Tibial nerve (tissue), 4 donors: ENCODE measurements around the gene NHLRC4. TPM values are rescaled to one million over a fixed set of nuclear protein-coding genes. Genes with fewer than 3 reads are reported as not detected.

Source experiments
- DNase-seq, 2 donors: peaks; one replicate each; pipeline ENCODE4 v3.0.0-alpha.2; 2019; ENCODE audit warnings: low spot score in 2 of 2
- H3K27ac ChIP-seq, 4 donors: fragments of 200-600 bp; sonication (generic) in 3 of 4; one replicate each; pipeline ENCODE4 v1.5.1; 2017 to 2019; ENCODE audit warnings: mild to moderate bottlenecking in 1 of 4
- H3K27me3 ChIP-seq, 2 donors: fragments of 200-600 bp; sonication (generic) in 1 of 2; one replicate each; pipeline versions ENCODE4 v1.5.1 to v1.6.0; 2017 to 2019
- H3K36me3 ChIP-seq, 3 donors: fragments of 200-600 bp; sonication (generic); one replicate each; pipeline ENCODE4 v1.5.1; 2018 to 2019
- H3K4me1 ChIP-seq, 4 donors: fragments of 200-600 bp; sonication (generic) in 3 of 4; one replicate each; pipeline ENCODE4 v1.5.1; 2017 to 2019
- H3K4me3 ChIP-seq, 4 donors: fragments of 200-600 bp; sonication (generic) in 3 of 4; one replicate each; pipeline ENCODE4 v1.5.1; 2017 to 2019; ENCODE audit warnings: mild to moderate bottlenecking in 1 of 4, moderate library complexity in 1 of 4
- H3K9me3 ChIP-seq, 4 donors: fragments of 200-600 bp; sonication (generic) in 3 of 4; one replicate each; pipeline ENCODE4 v1.5.1; 2017 to 2019
- EP300 ChIP-seq, 2 donors: sonication (generic); formaldehyde crosslinking; IDR thresholded peaks; one replicate each; pipeline ENCODE4 v1.6.1; 2017; ENCODE audit warnings: antibody characterized with exemption in 2 of 2, mild to moderate bottlenecking in 1 of 2
- POLR2A ChIP-seq, 2 donors: fragments of 450-650 bp; IDR thresholded peaks; one replicate each; pipeline ENCODE4 v1.6.1; 2017; ENCODE audit warnings: antibody characterized with exemption in 2 of 2, mild to moderate bottlenecking in 2 of 2, moderate library complexity in 2 of 2
- WGBS, 2 donors: methylation state at CpG; one replicate each; pipeline ENCODE4 v1.1.5; 2018; 5-methylcytosine and 5-hydroxymethylcytosine counted together
- total RNA-seq, 4 donors: library from RNA; depleted of rRNA; stranded (reverse); fragments of >200 nt; gene quantifications; one replicate each; pipeline ENCODE4 v1.1.0, GENCODE V29; 2016
- TF ChIP-seq, protein P1 (sequence below), 5 experiments: fragments of 200-600 bp in 3 of 5; fragments of 450-650 bp in 2 of 5; sonication (generic) in 3 of 5; IDR thresholded peaks; one replicate each; pipeline ENCODE4 v1.5.1; 2016 to 2019; ENCODE audit warnings: antibody characterized with exemption in 5 of 5, mild to moderate bottlenecking in 3 of 5, moderate library complexity in 2 of 5

NHLRC4 gene
- total RNA-seq, 4 donors from 2014 or later, result 0.98 to 5.2 (median 1.9) TPM

DNA sequence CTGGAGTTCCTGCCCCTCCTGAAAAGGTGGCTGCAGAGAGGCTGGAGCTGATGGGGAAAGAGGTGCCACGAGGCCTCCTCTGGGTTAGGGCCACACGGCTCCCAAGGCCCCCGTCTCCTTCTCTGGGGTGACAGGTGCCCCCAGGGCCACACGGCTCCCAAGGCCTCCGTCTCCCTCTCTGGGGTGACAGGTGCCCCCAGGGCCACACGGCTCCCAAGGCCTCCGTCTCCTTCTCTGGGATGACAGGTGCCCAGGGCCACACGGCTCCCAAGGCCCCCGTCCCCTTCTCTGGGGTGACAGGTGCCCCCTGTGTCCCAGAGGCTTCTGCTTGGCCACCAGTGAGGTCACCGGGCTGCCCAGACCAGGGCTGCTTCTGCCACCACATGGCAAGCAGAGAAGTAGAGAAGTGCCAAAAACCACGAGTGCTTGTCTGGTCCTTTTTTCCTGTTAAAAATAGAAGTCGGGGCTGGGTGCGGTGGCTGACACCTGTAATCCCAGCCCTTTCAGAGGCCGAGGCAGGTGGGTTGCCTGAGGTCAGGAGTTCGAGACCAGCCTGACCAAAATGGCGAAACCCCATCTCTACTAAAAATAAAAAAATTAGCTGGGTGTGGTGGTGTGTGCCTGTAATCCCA is 35.2 kb upstream of the NHLRC4 start:
- Histone ChIP-seq H3K4me3 (no peak overlapping the region), H3K9me3 (no peaks in the 10 kb centered on the region), H3K36me3 (peaks cover 0 to 26% (median 0%) of the 10 kb centered on the region in 3 donors), H3K4me1 (peaks cover 0 to 48% (median 18%) of the 10 kb centered on the region in 4 donors), H3K27me3 (no peaks in the 10 kb centered on the region), H3K27ac (no peak overlapping the region)
- no peak for DNase-seq
- 90 to 93% methylated on average over 14 to 16 of the region's 16 CpGs for WGBS, 2 donors
- no peak for TF ChIP-seq EP300 (IDR thresholded peaks at IDR 0.05)
- TF ChIP-seq, protein P1, sequence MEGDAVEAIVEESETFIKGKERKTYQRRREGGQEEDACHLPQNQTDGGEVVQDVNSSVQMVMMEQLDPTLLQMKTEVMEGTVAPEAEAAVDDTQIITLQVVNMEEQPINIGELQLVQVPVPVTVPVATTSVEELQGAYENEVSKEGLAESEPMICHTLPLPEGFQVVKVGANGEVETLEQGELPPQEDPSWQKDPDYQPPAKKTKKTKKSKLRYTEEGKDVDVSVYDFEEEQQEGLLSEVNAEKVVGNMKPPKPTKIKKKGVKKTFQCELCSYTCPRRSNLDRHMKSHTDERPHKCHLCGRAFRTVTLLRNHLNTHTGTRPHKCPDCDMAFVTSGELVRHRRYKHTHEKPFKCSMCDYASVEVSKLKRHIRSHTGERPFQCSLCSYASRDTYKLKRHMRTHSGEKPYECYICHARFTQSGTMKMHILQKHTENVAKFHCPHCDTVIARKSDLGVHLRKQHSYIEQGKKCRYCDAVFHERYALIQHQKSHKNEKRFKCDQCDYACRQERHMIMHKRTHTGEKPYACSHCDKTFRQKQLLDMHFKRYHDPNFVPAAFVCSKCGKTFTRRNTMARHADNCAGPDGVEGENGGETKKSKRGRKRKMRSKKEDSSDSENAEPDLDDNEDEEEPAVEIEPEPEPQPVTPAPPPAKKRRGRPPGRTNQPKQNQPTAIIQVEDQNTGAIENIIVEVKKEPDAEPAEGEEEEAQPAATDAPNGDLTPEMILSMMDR (IDR thresholded peaks at IDR 0.05), result no peak
- no peak for TF ChIP-seq POLR2A (IDR thresholded peaks at IDR 0.05)

DNA sequence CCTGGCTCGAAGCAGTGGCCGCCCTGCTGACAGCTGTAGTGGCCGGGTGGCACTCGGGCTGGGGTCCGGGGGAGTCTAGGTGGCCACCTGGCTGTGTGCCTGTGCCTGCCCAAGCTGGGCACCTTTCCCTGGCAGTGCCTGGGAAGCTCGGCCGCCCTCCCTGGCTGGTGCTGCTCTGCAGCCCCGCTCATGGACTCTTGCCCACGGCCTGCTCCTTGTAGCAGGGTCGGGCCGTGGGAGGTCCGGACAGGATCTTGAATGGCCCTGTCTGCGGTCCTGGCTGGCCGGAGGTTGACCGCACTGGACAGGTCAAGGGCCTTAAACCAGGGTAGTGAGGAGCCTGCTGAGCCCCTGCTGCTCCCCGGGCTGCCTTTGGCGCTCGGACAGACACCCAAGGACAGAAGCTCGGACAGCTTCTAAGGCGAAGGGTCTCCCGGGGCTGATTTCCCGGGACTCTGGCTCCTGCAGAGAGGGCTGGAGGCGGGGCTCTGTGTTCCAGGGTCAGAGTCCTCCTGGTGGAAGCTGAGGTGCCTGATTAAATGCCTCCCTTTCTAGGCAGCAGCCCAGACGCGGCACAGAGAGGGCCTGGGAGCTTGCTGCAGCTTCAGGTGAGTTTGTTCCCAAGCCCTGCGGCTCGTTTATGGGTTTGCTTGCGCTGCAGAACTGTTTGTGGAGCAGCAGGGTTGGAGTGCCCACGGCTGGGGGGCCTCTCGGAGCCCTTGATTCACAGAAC is 33.2 kb upstream of the NHLRC4 start:
- Histone ChIP-seq H3K4me1 (peaks cover 0 to 41% (median 14%) of the 10 kb centered on the region in 4 donors), H3K4me3 (no peak overlapping the region), H3K27ac (peak overlapping the region in 1 of 4 donors; percentile 64), H3K27me3 (no peaks in the 10 kb centered on the region), H3K36me3 (peaks cover 0 to 45% (median 0%) of the 10 kb centered on the region in 3 donors), H3K9me3 (no peaks in the 10 kb centered on the region)
- TF ChIP-seq EP300 (IDR thresholded peaks at IDR 0.05) (no peak), POLR2A (IDR thresholded peaks at IDR 0.05) (no peak)
- TF ChIP-seq, protein P1 (IDR thresholded peaks at IDR 0.05), result no peak
- WGBS, 2 donors, result 67 to 79% methylated on average over 24 to 25 of the region's 30 CpGs
- DNase-seq, result no peak

DNA sequence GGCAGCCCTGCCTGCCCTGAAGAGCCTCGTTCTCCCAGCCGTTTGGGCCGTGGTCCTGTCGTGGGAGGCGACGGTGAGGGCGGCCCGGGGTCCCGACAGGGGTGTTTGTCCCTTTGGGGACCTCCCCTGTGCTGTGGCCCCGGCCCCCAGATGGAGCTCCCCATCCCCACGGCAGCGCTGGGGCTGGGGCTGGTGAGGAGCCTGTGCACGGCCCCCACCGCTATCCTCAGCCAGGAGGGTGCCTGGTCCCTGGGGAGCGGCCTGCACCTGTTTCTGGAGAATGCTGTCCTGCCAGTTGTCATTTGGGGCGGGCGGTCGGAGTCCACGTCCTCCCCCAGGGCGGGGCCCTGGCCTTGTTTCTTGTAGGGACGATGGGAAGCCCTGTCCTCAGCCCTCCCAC is 32.7 kb upstream of the NHLRC4 start:
- H3K36me3 ChIP-seq, result peaks cover 0 to 51% (median 0%) of the 10 kb centered on the region in 3 donors
- TF ChIP-seq POLR2A (IDR thresholded peaks at IDR 0.05), result no peak
- TF ChIP-seq, protein P1 (IDR thresholded peaks at IDR 0.05), result no peak
- no peak for TF ChIP-seq EP300 (IDR thresholded peaks at IDR 0.05)
- H3K9me3 ChIP-seq, result no peaks in the 10 kb centered on the region
- H3K4me3 ChIP-seq, result no peak overlapping the region
- H3K4me1 ChIP-seq, result peaks cover 0 to 35% (median 9%) of the 10 kb centered on the region in 4 donors
- no peaks in the 10 kb centered on the region for H3K27me3 ChIP-seq
- H3K27ac ChIP-seq, result peak overlapping the region in 1 of 4 donors; percentile 64
- 66 to 73% methylated on average over 12 to 18 of the region's 21 CpGs for WGBS, 2 donors
- no peak for DNase-seq

DNA sequence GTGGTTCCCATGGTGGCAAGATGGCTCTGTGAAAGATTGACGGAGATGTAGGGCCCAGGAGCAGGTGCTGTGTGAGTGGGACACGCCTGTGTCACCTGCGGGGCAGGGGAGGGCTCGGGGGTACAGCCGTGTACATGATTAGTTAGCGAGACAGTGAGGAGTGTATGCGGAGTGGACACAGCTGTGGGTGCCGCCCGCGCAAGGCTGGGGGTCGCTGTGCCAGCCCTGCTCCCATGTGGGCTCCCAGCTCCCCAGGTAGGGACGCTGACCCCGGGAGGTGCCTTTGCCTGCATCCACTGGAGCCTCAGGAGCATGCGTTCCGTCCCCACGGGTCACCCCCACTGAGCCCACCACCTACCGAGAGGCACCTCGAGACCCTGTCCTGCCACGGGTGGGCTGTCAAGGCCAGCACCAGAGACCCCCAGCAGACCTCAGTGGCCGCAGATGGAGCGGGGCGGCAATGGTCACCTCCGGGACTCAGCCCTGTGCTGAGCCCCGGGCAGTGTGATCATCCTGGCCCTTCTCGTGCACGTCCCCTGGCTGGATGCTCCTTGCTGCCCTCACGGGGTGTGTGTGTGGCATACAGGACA is 31.9 kb upstream of the NHLRC4 start:
- no peak overlapping the region for H3K4me3 ChIP-seq
- H3K27ac ChIP-seq, result peak overlapping the region in 1 of 4 donors; percentile 64
- peaks cover 0 to 59% (median 0%) of the 10 kb centered on the region in 3 donors for H3K36me3 ChIP-seq
- TF ChIP-seq, protein P1 (IDR thresholded peaks at IDR 0.05), result no peak
- TF ChIP-seq POLR2A (IDR thresholded peaks at IDR 0.05) (no peak), EP300 (IDR thresholded peaks at IDR 0.05) (no peak)
- no peak for DNase-seq
- H3K9me3 ChIP-seq, result no peaks in the 10 kb centered on the region
- H3K4me1 ChIP-seq, result peaks cover 0 to 27% (median under 1%) of the 10 kb centered on the region in 4 donors
- no peaks in the 10 kb centered on the region for H3K27me3 ChIP-seq
- WGBS, 2 donors, result 88 to 89% methylated on average over 13 to 27 of the region's 27 CpGs
